ACC112 (cell line): ENCODE results near the gene MAGEB3.
"Not testable (repeated sequence)": the region's sequence is repeated elsewhere in the genome, so short reads cannot be mapped to it uniquely, and the experiment has no call there.

Experiments used
- H2AFZ ChIP-seq: fragments of 200-600 bp; sonication (generic); one replicate; pipeline ENCODE4 v1.6.0; 2017; ENCODE audit warnings: antibody characterized with exemption, low read length; ENCODE audit not compliant: unreplicated experiment
- H3K27ac ChIP-seq: fragments of 200-600 bp; sonication (generic); 2 replicates; pipeline ENCODE4 v1.5.1; 2014; ENCODE audit warnings: low read depth, mild to moderate bottlenecking, antibody characterized with exemption, low read length, moderate library complexity
- H3K27me3 ChIP-seq: fragments of 200-600 bp; sonication (generic); 2 replicates; pipeline ENCODE4 v1.6.1; 2014; ENCODE audit warnings: mild to moderate bottlenecking, antibody characterized with exemption, low read length, moderate library complexity, mixed read lengths; ENCODE audit not compliant: insufficient read depth
- H3K36me3 ChIP-seq: fragments of 200-600 bp; sonication (generic); 2 replicates; pipeline ENCODE4 v1.6.1; 2016; ENCODE audit warnings: mild to moderate bottlenecking, antibody characterized with exemption, low read length, moderate library complexity, mixed read lengths; ENCODE audit not compliant: insufficient read depth
- H3K4me1 ChIP-seq: fragments of 200-600 bp; sonication (generic); one replicate; pipeline ENCODE4 v1.6.1; 2016; ENCODE audit warnings: low read length, mixed read lengths; ENCODE audit not compliant: insufficient read depth, unreplicated experiment, control insufficient read depth
- H3K4me3 ChIP-seq: fragments of 200-600 bp; sonication (generic); 2 replicates; pipeline ENCODE4 v1.5.1; 2014; ENCODE audit warnings: mild to moderate bottlenecking, low read depth, low read length
- H3K79me2 ChIP-seq: fragments of 200-600 bp; sonication (generic); one replicate; pipeline ENCODE4 v1.6.0; 2016; ENCODE audit warnings: low read length; ENCODE audit not compliant: control insufficient read depth, unreplicated experiment, insufficient read depth

MAGEB3 gene, protein sequence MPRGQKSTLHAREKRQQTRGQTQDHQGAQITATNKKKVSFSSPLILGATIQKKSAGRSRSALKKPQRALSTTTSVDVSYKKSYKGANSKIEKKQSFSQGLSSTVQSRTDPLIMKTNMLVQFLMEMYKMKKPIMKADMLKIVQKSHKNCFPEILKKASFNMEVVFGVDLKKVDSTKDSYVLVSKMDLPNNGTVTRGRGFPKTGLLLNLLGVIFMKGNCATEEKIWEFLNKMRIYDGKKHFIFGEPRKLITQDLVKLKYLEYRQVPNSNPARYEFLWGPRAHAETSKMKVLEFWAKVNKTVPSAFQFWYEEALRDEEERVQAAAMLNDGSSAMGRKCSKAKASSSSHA

DNA sequence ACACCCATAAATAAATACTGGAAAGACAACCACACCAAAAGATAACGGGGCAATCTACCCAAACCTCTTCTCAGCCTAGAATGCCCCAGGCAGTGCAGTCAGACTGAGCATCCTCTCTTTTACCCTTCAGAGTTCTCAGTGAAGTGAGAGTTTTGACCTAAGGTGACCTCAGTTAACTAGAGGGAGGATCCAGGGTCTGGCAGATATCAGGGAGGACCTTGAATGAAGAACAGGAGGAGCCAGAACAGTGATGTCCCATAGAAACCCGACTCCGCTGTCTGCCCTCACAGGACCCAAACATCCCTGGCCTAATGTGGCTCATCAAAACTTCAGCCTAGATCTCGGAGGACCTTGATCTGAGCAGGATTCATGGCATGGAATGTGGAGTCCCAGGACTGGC lies at the start of gene MAGEB3:
Gene MAGEB3, plus strand, starts transcription at position 263 of the 400 bp plus-strand sequence. CDS start 5,268 bp downstream, outside the sequence.
- Histone ChIP-seq H2AFZ (no peak within 1 kb of the TSS), H3K79me2 (no peaks in the 10 kb centered on the region), H3K4me3 (no peak within 1 kb of the TSS), H3K27me3 (no peaks in the 10 kb centered on the region), H3K4me1 (no peaks in the 10 kb centered on the region), H3K36me3 (no peaks in the 10 kb centered on the region), H3K27ac (no peak within 1 kb of the TSS)

DNA sequence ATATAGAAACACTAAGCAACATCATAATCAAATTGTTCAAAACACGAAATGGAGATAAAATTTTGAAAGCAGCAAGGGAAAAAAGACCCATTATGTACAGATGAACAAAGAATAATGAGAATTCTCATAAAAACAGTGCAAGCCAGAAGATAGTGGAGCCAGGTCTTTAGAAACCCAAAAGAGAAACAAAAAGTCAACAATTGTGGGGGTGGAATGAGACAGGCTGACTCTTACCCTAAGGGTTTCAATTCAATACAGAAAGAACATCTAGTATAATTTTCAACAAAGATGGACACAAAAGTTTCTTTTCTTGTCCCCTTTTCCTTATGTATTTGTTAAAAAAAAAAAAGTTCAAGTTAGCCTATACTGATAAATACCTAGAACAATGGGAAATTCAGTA lies 49.1 kb upstream of the MAGEB3 start:
- Histone ChIP-seq H3K4me3 (peak overlapping the region; percentile 22; the same call in 1 of the 2 replicates), H2AFZ (peak overlapping the region; percentile 25), H3K79me2 (no peaks in the 10 kb centered on the region), H3K27ac (no peak overlapping the region), H3K27me3 (no peaks in the 10 kb centered on the region), H3K4me1 (peaks cover 3% of the 10 kb centered on the region), H3K36me3 (no peaks in the 10 kb centered on the region)

DNA sequence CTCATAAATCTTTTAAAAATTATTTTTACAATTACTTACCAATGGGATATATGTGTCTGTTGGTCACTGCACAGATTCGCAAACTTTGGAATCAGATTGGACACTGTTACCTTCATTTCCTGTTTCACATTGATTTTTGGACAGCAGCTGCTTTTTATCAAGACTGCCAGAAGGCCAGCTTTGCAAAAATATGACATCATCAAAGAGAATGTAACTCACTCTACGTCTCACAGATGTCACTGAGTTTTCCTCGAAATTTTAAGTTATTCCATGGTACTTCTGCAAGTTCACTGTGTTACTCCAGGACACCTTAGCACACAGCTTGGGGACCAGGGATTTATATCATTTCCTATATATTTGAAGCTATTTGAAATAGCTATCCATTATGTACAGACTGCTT lies 46.9 kb upstream of the MAGEB3 start:
- Histone ChIP-seq H3K27ac (no peak overlapping the region), H3K4me1 (peaks cover 3% of the 10 kb centered on the region), H3K79me2 (no peaks in the 10 kb centered on the region), H2AFZ (no peak overlapping the region), H3K4me3 (no peak overlapping the region), H3K27me3 (no peaks in the 10 kb centered on the region; the same call in 1 of the 2 replicates), H3K36me3 (no peaks in the 10 kb centered on the region)

DNA sequence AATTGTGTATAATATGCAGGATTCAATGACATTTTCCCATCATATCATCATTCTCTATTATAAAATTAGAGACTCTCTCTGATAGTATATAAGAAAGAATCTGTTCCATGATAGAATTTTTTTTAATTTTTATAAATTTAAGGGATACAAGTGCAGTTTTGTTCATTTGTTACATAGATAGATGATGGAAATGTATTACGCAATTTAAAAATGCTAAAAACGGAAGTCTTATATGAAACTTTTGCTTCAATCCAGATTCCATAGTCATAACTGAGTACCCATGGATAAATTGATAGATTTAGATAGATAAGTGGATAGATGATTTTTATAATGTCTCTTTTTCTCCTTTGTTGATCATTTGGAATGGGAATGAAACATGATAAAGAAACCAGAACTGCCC lies 40.0 kb upstream of the MAGEB3 start:
- no peaks in the 10 kb centered on the region for H3K4me1 ChIP-seq
- no peaks in the 10 kb centered on the region for H3K36me3 ChIP-seq
- peaks cover 10% of the 10 kb centered on the region; the same call in 1 of the 2 replicates for H3K27me3 ChIP-seq
- H3K79me2 ChIP-seq = no peaks in the 10 kb centered on the region
- H3K27ac ChIP-seq = no peak overlapping the region
- H3K4me3 ChIP-seq = no peak overlapping the region
- H2AFZ ChIP-seq = no peak overlapping the region

DNA sequence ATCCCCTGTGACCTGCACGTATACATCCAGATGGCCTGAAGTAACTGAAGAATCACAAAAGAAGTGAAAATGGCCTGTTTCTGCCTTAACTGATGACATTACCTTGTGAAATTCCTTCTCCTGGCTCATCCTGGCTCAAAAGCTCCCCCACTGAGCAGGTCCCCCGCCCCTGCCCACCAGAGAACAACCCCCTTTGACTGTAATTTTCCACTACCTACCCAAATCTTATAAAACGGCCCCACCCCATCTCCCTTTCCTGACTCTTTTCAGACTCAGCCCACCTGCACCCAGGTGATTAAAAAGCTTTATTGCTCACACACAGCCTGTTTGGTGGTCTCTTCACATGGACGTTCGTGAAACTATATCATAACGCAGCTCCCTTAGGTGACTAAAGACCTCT lies 36.5 kb upstream of the MAGEB3 start:
- not testable (repeated sequence) for H3K79me2 ChIP-seq, H2AFZ ChIP-seq, H3K27ac ChIP-seq, H3K4me1 ChIP-seq, H3K36me3 ChIP-seq, H3K4me3 ChIP-seq, H3K27me3 ChIP-seq

DNA sequence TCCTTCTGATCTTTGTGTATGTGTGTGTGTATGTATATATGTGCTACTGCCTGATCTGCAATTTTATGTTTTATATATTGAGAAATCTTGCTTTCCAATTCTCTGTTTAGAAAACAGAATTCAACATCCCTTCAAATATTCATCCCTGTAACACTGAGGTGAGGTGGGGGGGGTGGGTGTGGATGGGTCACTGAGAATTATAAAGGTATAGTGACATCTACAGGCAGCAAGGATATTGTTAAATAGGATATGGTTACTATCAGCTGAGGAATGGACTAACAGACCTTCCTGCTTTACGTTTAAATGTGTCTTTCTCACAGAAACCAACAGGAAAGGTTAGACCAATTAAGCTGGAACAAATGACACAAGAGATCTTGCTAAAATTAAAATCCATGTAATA lies 34.1 kb upstream of the MAGEB3 start:
- H3K4me3 ChIP-seq = no peak overlapping the region
- no peak overlapping the region for H3K27ac ChIP-seq
- peaks cover 6% of the 10 kb centered on the region; the same call in 1 of the 2 replicates for H3K27me3 ChIP-seq
- H3K79me2 ChIP-seq = no peaks in the 10 kb centered on the region
- H2AFZ ChIP-seq = no peak overlapping the region
- H3K36me3 ChIP-seq = no peaks in the 10 kb centered on the region
- H3K4me1 ChIP-seq = no peaks in the 10 kb centered on the region

DNA sequence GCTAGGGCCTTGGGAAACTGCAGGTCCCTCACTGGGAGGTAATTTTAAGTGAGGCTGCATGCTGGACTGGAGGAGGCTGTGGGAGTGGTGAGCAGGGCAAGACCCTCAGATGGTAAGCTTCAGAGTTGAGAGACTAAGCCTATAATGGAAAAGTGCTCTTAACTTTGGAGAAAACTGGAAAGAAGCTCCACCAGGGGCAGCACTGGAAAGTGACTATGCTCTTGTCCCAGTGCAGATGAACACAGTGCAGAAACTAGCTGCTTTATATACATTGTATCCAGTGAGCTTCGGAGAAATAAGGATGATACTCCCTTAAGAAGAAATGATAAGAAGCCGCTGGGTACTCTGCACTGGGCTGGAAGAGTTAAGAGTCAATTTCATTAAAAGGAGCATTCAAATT lies 18.3 kb upstream of the MAGEB3 start:
- no peaks in the 10 kb centered on the region for H3K36me3 ChIP-seq
- H3K4me3 ChIP-seq = no peak overlapping the region
- H3K27ac ChIP-seq = no peak overlapping the region
- no peaks in the 10 kb centered on the region for H3K27me3 ChIP-seq
- H3K4me1 ChIP-seq = no peaks in the 10 kb centered on the region
- no peak overlapping the region for H2AFZ ChIP-seq
- H3K79me2 ChIP-seq = no peaks in the 10 kb centered on the region

DNA sequence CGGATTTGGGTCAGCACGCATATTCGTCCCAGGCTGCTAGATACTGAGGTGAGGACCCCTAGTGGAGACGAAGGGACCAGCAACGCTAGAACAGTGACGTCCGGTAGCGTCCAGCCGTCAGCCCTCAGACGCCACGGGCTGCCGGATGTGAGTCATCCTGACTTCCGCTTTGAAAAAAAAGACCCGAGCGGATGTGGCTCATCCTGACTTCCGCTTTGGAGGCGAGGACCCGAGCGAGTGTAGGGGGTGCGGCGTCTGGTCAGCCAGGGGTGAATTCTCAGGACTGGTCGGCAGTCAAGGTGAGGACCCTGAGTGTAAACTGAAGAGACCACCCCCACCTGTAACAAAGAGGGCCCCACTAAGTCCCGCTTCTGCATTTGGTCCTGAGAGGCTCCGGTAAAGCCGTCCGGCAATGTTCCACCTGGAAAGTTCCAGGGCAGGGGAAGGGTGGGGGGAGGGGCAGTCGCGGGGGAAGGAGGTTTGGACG lies 15.1 kb upstream of the MAGEB3 start, which contains the start of gene MAGEB2:
Gene MAGEB2, plus strand, starts transcription at position 207 of the 487 bp plus-strand sequence. CDS start 3,018 bp downstream, outside the sequence.
- Histone ChIP-seq H3K79me2 (no peaks in the 10 kb centered on the region), H2AFZ (no peak within 1 kb of the TSS), H3K27me3 (no peaks in the 10 kb centered on the region), H3K4me3 (no peak within 1 kb of the TSS), H3K4me1 (no peaks in the 10 kb centered on the region), H3K36me3 (no peaks in the 10 kb centered on the region), H3K27ac (no peak within 1 kb of the TSS)

DNA sequence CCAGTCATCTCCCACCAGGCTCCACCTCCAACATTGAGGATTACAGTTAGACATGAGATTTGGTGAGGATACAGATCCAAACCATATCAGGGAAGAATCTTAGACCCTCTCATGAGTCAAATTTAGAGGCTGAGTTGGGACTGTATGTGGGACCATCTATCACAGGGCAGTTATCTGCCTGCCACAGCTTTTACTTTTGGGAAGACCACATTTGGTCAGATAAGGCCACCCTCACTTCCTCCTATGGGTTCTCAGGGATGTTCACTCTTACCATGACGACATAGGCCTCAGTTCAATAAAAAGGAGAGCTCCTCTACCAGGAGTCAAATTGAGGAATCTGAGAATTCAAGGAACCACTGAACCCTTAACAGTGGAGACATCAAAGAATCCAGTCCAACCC lies 13.0 kb upstream of the MAGEB3 start:
- Histone ChIP-seq H2AFZ (no peak overlapping the region), H3K4me3 (no peak overlapping the region), H3K27ac (no peak overlapping the region), H3K36me3 (no peaks in the 10 kb centered on the region), H3K4me1 (no peaks in the 10 kb centered on the region), H3K27me3 (no peaks in the 10 kb centered on the region), H3K79me2 (no peaks in the 10 kb centered on the region)

DNA sequence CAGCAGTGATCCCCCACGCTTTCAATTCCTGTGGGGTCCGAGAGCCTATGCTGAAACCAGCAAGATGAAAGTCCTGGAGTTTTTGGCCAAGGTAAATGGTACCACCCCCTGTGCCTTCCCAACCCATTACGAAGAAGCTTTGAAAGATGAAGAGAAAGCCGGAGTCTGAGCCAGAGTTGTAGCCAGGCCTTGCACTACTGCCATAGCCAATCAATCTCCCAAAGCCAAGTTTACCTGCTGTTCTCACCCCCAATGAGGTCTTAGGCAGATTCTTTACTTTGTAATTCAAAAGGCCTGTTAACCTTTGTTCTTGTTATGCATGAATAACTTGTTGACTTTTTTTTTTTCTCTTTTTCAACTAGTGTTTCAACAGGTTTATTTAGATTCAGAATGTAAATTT lies 11.1 kb upstream of the MAGEB3 start:
- Histone ChIP-seq H2AFZ (no peak overlapping the region), H3K4me3 (no peak overlapping the region), H3K79me2 (no peaks in the 10 kb centered on the region), H3K4me1 (no peaks in the 10 kb centered on the region), H3K27ac (no peak overlapping the region), H3K27me3 (no peaks in the 10 kb centered on the region), H3K36me3 (no peaks in the 10 kb centered on the region)

DNA sequence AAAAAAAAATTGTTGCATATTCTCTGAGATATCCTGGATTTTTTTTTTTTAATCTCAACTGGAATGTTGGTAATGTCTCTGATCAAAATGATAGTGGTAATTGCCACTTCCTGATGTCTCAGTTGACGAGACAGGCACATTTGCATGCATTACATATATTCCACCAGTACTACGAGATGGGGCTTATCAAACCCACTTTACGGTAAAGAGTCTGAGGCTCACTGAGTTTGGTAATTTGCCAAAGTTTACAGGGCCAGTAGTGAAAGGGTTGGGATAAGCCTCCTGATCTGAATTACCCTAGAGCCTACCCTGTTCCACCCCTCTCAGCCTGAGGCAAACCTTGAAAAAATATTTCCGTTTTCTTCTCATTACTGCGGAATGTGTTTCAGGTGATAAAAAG lies 9.8 kb upstream of the MAGEB3 start:
- Histone ChIP-seq H2AFZ (no peak overlapping the region), H3K27ac (no peak overlapping the region), H3K4me1 (no peaks in the 10 kb centered on the region), H3K79me2 (no peaks in the 10 kb centered on the region), H3K36me3 (no peaks in the 10 kb centered on the region), H3K4me3 (no peak overlapping the region), H3K27me3 (no peaks in the 10 kb centered on the region)
